Spinal cord (tissue), 10 donors: Measurements from ENCODE around the gene SERTAD1. TPM values are rescaled to one million over a fixed set of nuclear protein-coding genes. Genes with fewer than 3 reads are reported as not detected.
"Not testable (repeated sequence)": the region's sequence is repeated elsewhere in the genome, so short reads cannot be mapped to it uniquely, and the experiment has no call there.

Source experiments
- DNase-seq, 6 donors: peaks; one replicate each; pipeline versions ENCODE4 v3.0.0 to v3.0.0-alpha.2; 2013 to 2015; ENCODE audit warnings: low spot score in 6 of 6, low read depth in 4 of 6
- H3K27ac ChIP-seq: one replicate; pipeline ENCODE4 v1.5.1; 2013; ENCODE audit warnings: low read depth, low read length, control low read depth
- H3K27me3 ChIP-seq: one replicate; pipeline ENCODE4 v1.6.1; 2013; ENCODE audit warnings: low read length; ENCODE audit not compliant: control insufficient read depth, insufficient read depth
- H3K36me3 ChIP-seq: one replicate; pipeline ENCODE4 v1.6.1; 2013; ENCODE audit warnings: low read length; ENCODE audit not compliant: control insufficient read depth, insufficient read depth
- H3K4me1 ChIP-seq: one replicate; pipeline ENCODE4 v1.6.1; 2013; ENCODE audit warnings: low read length; ENCODE audit not compliant: control insufficient read depth, insufficient read depth
- H3K4me3 ChIP-seq: one replicate; pipeline ENCODE4 v1.5.1; 2013; ENCODE audit warnings: low read depth, low read length, control low read depth
- H3K9me3 ChIP-seq: one replicate; pipeline ENCODE4 v1.6.1; 2013; ENCODE audit warnings: low read length; ENCODE audit not compliant: control insufficient read depth, insufficient read depth
- WGBS: methylation state at CpG from one replicate; pipeline ENCODE4 v1.1.5; 2013; ENCODE audit warnings: missing lambda C conversion rate; ENCODE audit not compliant: insufficient coverage; 5-methylcytosine and 5-hydroxymethylcytosine counted together
- polyA plus RNA-seq, 2 donors: library from polyadenylated mRNA; unstranded; fragments of 120-200 nt; gene quantifications; one replicate each; pipeline ENCODE4 v1.2.1, GENCODE V29; 2013; ENCODE audit not compliant: insufficient read length in 2 of 2
- total RNA-seq, 2 donors: library from RNA; depleted of rRNA in 1 of 2; stranded (reverse); fragments of 120-200 nt in 1 of 2; fragments of >200 nt in 1 of 2; gene quantifications; one replicate each; pipeline versions ENCODE4 v1.2.3 to v1.2.4, GENCODE V29; 2013 to 2014
- donor health status: healthy.

SERTAD1 gene
- total and polyA plus RNA-seq, 4 donors = 4.9 to 11.4 (median 6.8) TPM

GRCh38 chr19:40442328-40443130, 16.7 kb upstream of the SERTAD1 start:
- Histone ChIP-seq H3K9me3 (no peaks in the 10 kb centered on the region), H3K27ac (peak overlapping the region; percentile 99), H3K27me3 (no peaks in the 10 kb centered on the region), H3K36me3 (peaks cover 17% of the 10 kb centered on the region), H3K4me1 (peaks cover 16% of the 10 kb centered on the region), H3K4me3 (peak overlapping the region; percentile 89)
- DNase-seq = no peak
- WGBS = 21% methylated on average over 16 of the region's 22 CpGs

- no peaks in the 10 kb centered on the region for H3K27me3 ChIP-seq
- WGBS = 97% methylated on average over 4 of the region's 11 CpGs
- peaks cover 17% of the 10 kb centered on the region for H3K36me3 ChIP-seq
- H3K4me3 ChIP-seq = peak overlapping the region; percentile 89
- peak overlapping the region; percentile 99 for H3K27ac ChIP-seq
- peaks cover 16% of the 10 kb centered on the region for H3K4me1 ChIP-seq
- H3K9me3 ChIP-seq = no peaks in the 10 kb centered on the region
- DNase-seq = no peak
Measured at GRCh38 chr19:40441719-40442253, 16.0 kb upstream of the SERTAD1 start.

- Histone ChIP-seq H3K4me1 (peaks cover 20% of the 10 kb centered on the region), H3K27ac (no peak overlapping the region), H3K9me3 (no peaks in the 10 kb centered on the region), H3K36me3 (peaks cover 17% of the 10 kb centered on the region), H3K4me3 (no peak overlapping the region), H3K27me3 (no peaks in the 10 kb centered on the region)
- DNase-seq = no peak
- 100% methylated on average over 3 of the region's 3 CpGs for WGBS
Measured at GRCh38 chr19:40438284-40438683, 12.5 kb upstream of the SERTAD1 start.

DNA sequence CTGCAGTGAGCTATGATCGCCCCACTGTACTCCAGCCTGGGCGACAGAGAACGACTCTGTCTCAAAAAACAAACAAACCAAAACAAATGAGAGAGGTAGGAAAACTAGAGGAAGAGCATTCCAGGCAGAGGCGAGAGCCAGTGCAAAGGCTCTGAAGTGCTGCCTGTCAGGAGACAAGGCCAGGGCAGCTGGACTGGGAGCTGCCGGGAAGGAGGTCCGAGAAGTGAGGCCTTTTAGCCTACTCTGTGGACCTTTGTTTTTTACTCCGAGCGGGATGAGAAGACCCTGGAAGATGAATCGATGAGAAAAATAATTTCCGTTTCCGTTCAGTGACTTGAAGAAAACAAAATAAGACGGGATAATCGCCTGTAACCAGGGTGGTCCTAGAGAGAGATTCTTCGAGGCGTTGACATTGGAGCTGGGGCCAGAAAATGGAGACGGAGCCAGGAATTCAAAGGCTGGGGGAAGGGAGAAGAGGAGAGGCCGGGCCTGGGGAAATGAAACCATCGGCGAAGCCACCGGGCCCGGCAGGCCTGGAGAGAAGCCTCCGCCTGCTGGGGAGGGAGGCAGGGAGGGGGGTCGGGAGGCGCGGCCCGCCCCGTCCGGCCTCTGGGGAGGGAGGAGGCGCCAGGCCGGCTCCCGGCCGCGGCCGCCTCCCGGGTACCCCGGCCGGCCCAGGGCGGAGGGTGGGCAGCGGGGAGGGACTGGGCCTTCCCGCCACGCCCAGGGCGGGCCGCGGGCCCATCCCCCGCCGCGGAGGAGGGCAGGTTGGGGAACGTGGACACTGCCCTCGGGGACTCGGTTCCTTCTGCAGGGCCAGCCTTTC, 7.8 kb upstream of the SERTAD1 start:
- 2% methylated on average over 47 of the region's 50 CpGs for WGBS
- Histone ChIP-seq H3K27me3 (no peaks in the 10 kb centered on the region), H3K4me1 (peaks cover 25% of the 10 kb centered on the region), H3K27ac (peak overlapping the region; percentile 97), H3K4me3 (peak overlapping the region; percentile 53), H3K9me3 (no peaks in the 10 kb centered on the region), H3K36me3 (no peaks in the 10 kb centered on the region)
- DNase-seq = peak; percentile 59 to 93 (median 66)

GRCh38 chr19:40432760-40433159, 7.0 kb upstream of the SERTAD1 start:
- not testable (repeated sequence) for H3K9me3 ChIP-seq, H3K27me3 ChIP-seq, H3K36me3 ChIP-seq, DNase-seq
- Histone ChIP-seq H3K4me1 (peaks cover 25% of the 10 kb centered on the region), H3K4me3 (peak overlapping the region; percentile 53), H3K27ac (peak overlapping the region; percentile 97)
- WGBS = 65% methylated on average over 4 of the region's 7 CpGs

DNA sequence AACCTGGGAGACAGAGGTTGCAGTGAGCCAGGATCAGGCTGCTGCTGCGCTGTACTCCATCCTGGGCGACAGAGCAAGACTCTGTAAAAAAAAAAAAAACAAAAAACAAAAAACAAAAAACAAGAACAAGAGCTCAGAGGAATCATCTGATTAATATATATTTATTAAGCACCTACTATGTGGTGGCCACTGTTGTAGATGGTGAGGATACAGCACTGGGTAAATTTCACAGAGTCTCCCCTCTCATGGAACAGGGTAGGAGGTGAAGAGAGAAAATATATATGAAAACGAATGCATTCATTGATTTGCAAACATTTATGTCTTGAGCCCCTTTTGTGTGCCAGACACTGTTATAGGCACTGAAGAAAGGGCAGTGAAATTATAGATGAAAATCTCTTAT, 5.9 kb upstream of the SERTAD1 start:
- Histone ChIP-seq H3K27ac (no peak overlapping the region), H3K4me1 (peaks cover 25% of the 10 kb centered on the region), H3K27me3 (no peaks in the 10 kb centered on the region), H3K9me3 (no peaks in the 10 kb centered on the region), H3K36me3 (no peaks in the 10 kb centered on the region), H3K4me3 (no peak overlapping the region)
- DNase-seq = no peak
- 100% methylated on average over 1 of the region's 3 CpGs for whole genome bisulfite sequencing

- H3K36me3 ChIP-seq, H3K27ac ChIP-seq, H3K9me3 ChIP-seq, H3K27me3 ChIP-seq, H3K4me3 ChIP-seq, DNase-seq: not testable (repeated sequence)
- WGBS = 100% methylated on average over 3 of the region's 10 CpGs
- peaks cover 25% of the 10 kb centered on the region for H3K4me1 ChIP-seq
Measured at GRCh38 chr19:40430242-40430641, 4.5 kb upstream of the SERTAD1 start.

DNA sequence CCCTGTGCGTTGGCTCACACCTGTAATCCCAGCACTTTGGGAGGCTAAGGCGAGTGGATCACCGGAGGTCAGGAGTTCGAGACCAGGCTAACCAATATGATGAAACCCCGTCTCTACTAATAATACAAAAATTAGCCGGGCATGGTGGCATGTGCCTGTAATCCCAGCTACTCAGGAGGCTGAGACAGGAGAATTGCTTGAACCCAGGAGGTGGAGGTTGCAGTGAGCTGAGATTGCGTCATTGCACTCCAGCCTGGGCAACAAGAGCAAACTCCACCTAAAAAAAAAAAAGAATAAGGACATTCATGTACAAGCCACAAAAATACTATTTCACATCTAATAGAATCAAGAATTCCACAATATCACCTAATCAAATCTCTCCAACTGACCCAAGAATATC, 2.4 kb upstream of the SERTAD1 start:
- WGBS = no CpG with 5 or more reads among the region's 7 CpGs
- not testable (repeated sequence) for H3K9me3 ChIP-seq, H3K4me3 ChIP-seq, DNase-seq, H3K27me3 ChIP-seq, H3K27ac ChIP-seq, H3K36me3 ChIP-seq
- H3K4me1 ChIP-seq = peaks cover 24% of the 10 kb centered on the region

GRCh38 chr19:40424637-40425449, 949 bp downstream of the SERTAD1 start:
- peak in 1 of 6 donors; percentile 39 for DNase-seq
- H3K4me3 ChIP-seq = peak overlapping the region; percentile 83
- WGBS = 8% methylated on average over 16 of the region's 28 CpGs
- peak overlapping the region; percentile 97 for H3K27ac ChIP-seq
- H3K36me3 ChIP-seq = peaks cover 10% of the 10 kb centered on the region
- H3K4me1 ChIP-seq = peaks cover 28% of the 10 kb centered on the region
- H3K27me3 ChIP-seq = no peaks in the 10 kb centered on the region
- no peaks in the 10 kb centered on the region for H3K9me3 ChIP-seq
